PC-3 (cell line): Measurements from ENCODE around the gene CTDSP1. TPM values are rescaled to one million over a fixed set of nuclear protein-coding genes. Genes with fewer than 3 reads are reported as not detected.

ENCODE experiments used
- ATAC-seq: fragments of 200-7000 bp; cut with Tn5 transposase; 2 replicates; pipeline ENCODE4 v1.9.1; 2020; ENCODE audit warnings: mild to moderate bottlenecking, moderate library complexity
- BruUV-seq: library from RNA; stranded (reverse); fragments of 400-500 nt; replicated peaks from 2 replicates; lab custom pipeline; 2021; lab: Mats Ljungman, UMichigan
- CTCF ChIA-PET: fragments of 300-600 bp; sonication (Branson Sonifier 250); formaldehyde crosslinking; loops from one replicate; lab custom pipeline; 2022; ENCODE audit warnings: antibody characterized with exemption; lab: Charles Lee
- POLR2A ChIA-PET: fragments of 300-600 bp; sonication (Branson Sonifier 250); formaldehyde crosslinking; loops from one replicate; lab custom pipeline; 2022; ENCODE audit warnings: antibody characterized with exemption; ENCODE audit not compliant: unreplicated experiment; lab: Charles Lee
- DNase-seq: peaks from one replicate; pipeline ENCODE4 v3.0.0-alpha.2; 2015
- H2AFZ ChIP-seq: fragments of 300-600 bp; sonication (generic); 2 replicates; pipeline ENCODE4 v1.6.0; 2016; ENCODE audit warnings: antibody characterized with exemption, low read length
- H3F3A ChIP-seq: fragments of 300-600 bp; sonication (generic); one replicate; pipeline ENCODE4 v1.6.0; 2017; ENCODE audit warnings: antibody characterized with exemption, low read length, control low read depth, mild to moderate bottlenecking; ENCODE audit not compliant: unreplicated experiment
- H3K27ac ChIP-seq: fragments of 300-600 bp; sonication (generic); 2 replicates; pipeline ENCODE4 v1.5.1; 2016; ENCODE audit warnings: mild to moderate bottlenecking, low read length
- H3K27me3 ChIP-seq: fragments of 300-600 bp; sonication (generic); 2 replicates; pipeline ENCODE4 v1.6.1; 2016; ENCODE audit warnings: low read length, mixed read lengths
- H3K36me3 ChIP-seq: fragments of 300-600 bp; sonication (generic); 2 replicates; pipeline ENCODE4 v1.6.1; 2016; ENCODE audit warnings: low read depth, mixed run types, low read length, mixed read lengths
- H3K4me1 ChIP-seq: fragments of 300-600 bp; sonication (generic); 2 replicates; pipeline ENCODE4 v1.5.1; 2016; ENCODE audit warnings: low read length; ENCODE audit not compliant: insufficient read depth
- H3K4me2 ChIP-seq: fragments of 300-600 bp; sonication (generic); 2 replicates; pipeline ENCODE4 v1.6.0; 2016; ENCODE audit warnings: low read length
- H3K4me3 ChIP-seq: fragments of 300-600 bp; sonication (generic); 2 replicates; pipeline ENCODE4 v1.5.1; 2016; ENCODE audit warnings: mild to moderate bottlenecking, low read length, mixed read lengths
- H3K79me2 ChIP-seq: fragments of 300-600 bp; sonication (generic); 2 replicates; pipeline ENCODE4 v1.6.1; 2017; ENCODE audit warnings: low read length, mixed read lengths
- H3K9ac ChIP-seq: fragments of 300-600 bp; sonication (generic); 2 replicates; pipeline ENCODE4 v1.6.0; 2016; ENCODE audit warnings: mild to moderate bottlenecking, low read length
- H3K9me2 ChIP-seq: fragments of 300-600 bp; sonication (generic); replicated peaks from 2 replicates; pipeline ENCODE4 v1.6.1; 2016; ENCODE audit warnings: mixed run types, low read length, mixed read lengths
- H3K9me3 ChIP-seq: fragments of 300-600 bp; sonication (generic); 2 replicates; pipeline ENCODE4 v1.6.1; 2016; ENCODE audit warnings: low read length, mixed read lengths
- H4K20me1 ChIP-seq: fragments of 300-600 bp; sonication (generic); 2 replicates; pipeline ENCODE4 v1.6.1; 2016; ENCODE audit warnings: low read length, mixed read lengths
- EZH2 ChIP-seq: fragments of 300-600 bp; sonication (generic); IDR thresholded peaks from one replicate; pipeline ENCODE4 v1.6.1; 2017; ENCODE audit warnings: antibody characterized with exemption, mild to moderate bottlenecking, low read length; ENCODE audit not compliant: unreplicated experiment
- EZH2phosphoT487 ChIP-seq: fragments of 300-600 bp; sonication (generic); IDR thresholded peaks from 2 replicates; pipeline ENCODE4 v1.6.1; 2018; ENCODE audit warnings: mild to moderate bottlenecking, antibody characterized with exemption, low read length, borderline replicate concordance
- intact Hi-C: fragments of 100-400 bp; cut with micrococcal nuclease; formaldehyde crosslinking; loops from 2 replicates; pipeline ENCODE4 v1.9.0; 2023
- total RNA-seq: library from RNA; depleted of rRNA; stranded (reverse); fragments of >200 nt; gene quantifications from 2 replicates; pipeline ENCODE4 v1.2.3, GENCODE V29; 2014
- TF ChIP-seq, protein P1 (sequence below): fragments of 300-600 bp; sonication (generic); conservative IDR thresholded peaks from 2 replicates; pipeline ENCODE4 v1.5.1; 2017; ENCODE audit warnings: antibody characterized with exemption, low read depth, mild to moderate bottlenecking, low read length

CTDSP1 gene
- total RNA-seq, 1 experiment from 2014 or later: 73.2 TPM

DNA sequence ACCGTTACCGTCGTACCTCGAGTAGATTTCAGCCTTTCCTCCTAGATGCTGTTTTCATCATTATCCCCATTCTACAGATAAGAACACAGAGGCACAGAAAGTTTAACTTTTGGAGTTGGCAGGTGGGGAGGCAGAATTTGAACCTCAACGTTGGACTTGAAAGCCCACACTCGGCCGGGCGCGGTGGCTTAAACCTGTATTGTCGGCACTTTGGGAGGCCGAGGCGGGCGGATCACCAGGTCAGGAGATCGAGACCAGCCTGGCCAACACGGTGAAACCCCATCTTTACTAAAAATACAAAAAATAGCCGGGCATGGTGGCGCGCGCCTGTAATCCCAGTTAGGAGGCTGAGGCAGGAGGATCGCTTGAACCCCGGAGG, 31.5 kb upstream of the CTDSP1 start:
- intact Hi-C loops: no loop called here
- H3K9ac ChIP-seq: peak overlapping the region; percentile 49
- H3K27me3 ChIP-seq: no peaks in the 10 kb centered on the region
- H3F3A ChIP-seq: no peaks in the 10 kb centered on the region
- TF ChIP-seq EZH2phosphoT487: no peak
- no peak for TF ChIP-seq EZH2
- TF ChIP-seq, protein P1, sequence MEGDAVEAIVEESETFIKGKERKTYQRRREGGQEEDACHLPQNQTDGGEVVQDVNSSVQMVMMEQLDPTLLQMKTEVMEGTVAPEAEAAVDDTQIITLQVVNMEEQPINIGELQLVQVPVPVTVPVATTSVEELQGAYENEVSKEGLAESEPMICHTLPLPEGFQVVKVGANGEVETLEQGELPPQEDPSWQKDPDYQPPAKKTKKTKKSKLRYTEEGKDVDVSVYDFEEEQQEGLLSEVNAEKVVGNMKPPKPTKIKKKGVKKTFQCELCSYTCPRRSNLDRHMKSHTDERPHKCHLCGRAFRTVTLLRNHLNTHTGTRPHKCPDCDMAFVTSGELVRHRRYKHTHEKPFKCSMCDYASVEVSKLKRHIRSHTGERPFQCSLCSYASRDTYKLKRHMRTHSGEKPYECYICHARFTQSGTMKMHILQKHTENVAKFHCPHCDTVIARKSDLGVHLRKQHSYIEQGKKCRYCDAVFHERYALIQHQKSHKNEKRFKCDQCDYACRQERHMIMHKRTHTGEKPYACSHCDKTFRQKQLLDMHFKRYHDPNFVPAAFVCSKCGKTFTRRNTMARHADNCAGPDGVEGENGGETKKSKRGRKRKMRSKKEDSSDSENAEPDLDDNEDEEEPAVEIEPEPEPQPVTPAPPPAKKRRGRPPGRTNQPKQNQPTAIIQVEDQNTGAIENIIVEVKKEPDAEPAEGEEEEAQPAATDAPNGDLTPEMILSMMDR: no peak
- BruUV-seq: TSS peak; percentile 96
- ChIA-PET CTCF (interaction anchor here (0.6 kb wide), 2 partner anchors 66 to 650 kb away, joined by 3 to 5 read pairs; no protein-coding TSS in a partner anchor), POLR2A (no interaction called here)
- H3K4me2 ChIP-seq: peak overlapping the region; percentile 93
- no peaks in the 10 kb centered on the region for H3K9me3 ChIP-seq
- H2AFZ ChIP-seq: peak overlapping the region; percentile 89
- ATAC-seq (no peak), DNase-seq (no peak)
- H3K27ac ChIP-seq: no peak overlapping the region
- peak overlapping the region; percentile 71 for H3K4me3 ChIP-seq
- H3K79me2 ChIP-seq: no peaks in the 10 kb centered on the region
- 0 out of 2 replicates have a peak, but pooled peaks cover 5% of the 10 kb centered on the region for H3K4me1 ChIP-seq
- no peaks in the 10 kb centered on the region for H3K9me2 ChIP-seq
- no peaks in the 10 kb centered on the region for H3K36me3 ChIP-seq
- H4K20me1 ChIP-seq: no peaks in the 10 kb centered on the region

GRCh38 chr2:218368621-218369153, 31.0 kb upstream of the CTDSP1 start:
- no peaks in the 10 kb centered on the region for H4K20me1 ChIP-seq
- no peak overlapping the region for H3K9ac ChIP-seq
- peak overlapping the region; percentile 93 for H3K4me2 ChIP-seq
- BruUV-seq: no TSS peak
- H3K36me3 ChIP-seq: no peaks in the 10 kb centered on the region
- H3K27ac ChIP-seq: no peak overlapping the region
- TF ChIP-seq EZH2phosphoT487: no peak
- no peak for TF ChIP-seq EZH2
- TF ChIP-seq, protein P1: no peak
- H2AFZ ChIP-seq: peak overlapping the region; percentile 27; the same call in 1 of the 2 replicates
- ChIA-PET POLR2A (interaction anchor here (0.6 kb wide), 1 partner anchor 25 kb away, joined by 3 read pairs; no protein-coding TSS in a partner anchor), CTCF (interaction anchor here (0.6 kb wide), 1 partner anchor 651 kb away, joined by 3 read pairs; no protein-coding TSS in a partner anchor)
- peak; percentile 30 for DNase-seq
- no peaks in the 10 kb centered on the region for H3F3A ChIP-seq
- no peaks in the 10 kb centered on the region for H3K27me3 ChIP-seq
- 0 out of 2 replicates have a peak, but pooled peaks cover 5% of the 10 kb centered on the region for H3K4me1 ChIP-seq
- peak overlapping the region; percentile 32; the same call in 1 of the 2 replicates for H3K4me3 ChIP-seq
- no peaks in the 10 kb centered on the region for H3K9me2 ChIP-seq
- peak; percentile 67 for ATAC-seq
- no peaks in the 10 kb centered on the region for H3K9me3 ChIP-seq
- H3K79me2 ChIP-seq: no peaks in the 10 kb centered on the region
- intact Hi-C loops: no loop called here

DNA sequence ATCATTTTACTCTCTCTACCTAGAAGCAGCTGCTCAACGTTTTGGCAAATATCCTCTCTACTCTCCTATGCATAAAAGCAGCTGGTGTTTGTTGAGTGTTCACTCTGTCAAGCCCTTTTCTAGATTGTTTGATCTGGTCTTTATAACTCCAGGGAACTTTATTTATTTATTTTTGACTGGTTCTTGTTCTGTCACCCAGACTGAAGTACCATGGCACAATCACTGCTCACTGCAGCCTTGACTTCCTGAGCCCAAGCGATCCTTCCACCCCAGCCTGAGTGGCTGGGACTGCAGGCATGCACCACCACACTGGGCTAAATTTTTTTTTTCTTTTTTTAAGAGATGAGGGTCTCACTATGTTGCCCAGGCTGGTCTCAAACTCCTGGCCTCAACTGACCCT, 30.3 kb upstream of the CTDSP1 start:
- Histone ChIP-seq H3K4me3 (no peak overlapping the region), H3K27ac (no peak overlapping the region), H3K36me3 (no peaks in the 10 kb centered on the region), H4K20me1 (no peaks in the 10 kb centered on the region), H3K4me1 (0 out of 2 replicates have a peak, but pooled peaks cover 5% of the 10 kb centered on the region), H2AFZ (no peak overlapping the region), H3K27me3 (no peaks in the 10 kb centered on the region), H3K9me3 (no peaks in the 10 kb centered on the region), H3K9ac (no peak overlapping the region), H3K79me2 (no peaks in the 10 kb centered on the region), H3K4me2 (peak overlapping the region; percentile 93; the same call in 1 of the 2 replicates), H3F3A (no peaks in the 10 kb centered on the region), H3K9me2 (no peaks in the 10 kb centered on the region)
- DNase-seq (no peak), ATAC-seq (peak; percentile 12)
- intact Hi-C loops: no loop called here
- CTCF ChIA-PET: no interaction called here
- TF ChIP-seq EZH2phosphoT487 (no peak), EZH2 (no peak)
- TF ChIP-seq, protein P1: no peak
- no TSS peak for BruUV-seq
- POLR2A ChIA-PET: interaction anchor here (0.6 kb wide), 1 partner anchor 24 kb away, joined by 3 read pairs; no protein-coding TSS in a partner anchor
